NT2/D1 (cell line): ENCODE measurements around the gene AOAH.

Experiments used
- DNase-seq: peaks from one replicate; pipeline ENCODE4 v3.0.0-alpha.2; 2011; ENCODE audit warnings: low read depth, low spot score
- H3K27me3 ChIP-seq: 2 replicates; pipeline ENCODE4 v1.6.0; 2011; ENCODE audit warnings: mild to moderate bottlenecking; ENCODE audit not compliant: insufficient read length, insufficient read depth
- H3K36me3 ChIP-seq: 2 replicates; pipeline ENCODE4 v1.6.1; 2011; ENCODE audit warnings: mild to moderate bottlenecking, low read length, mixed read lengths; ENCODE audit not compliant: insufficient read depth, insufficient read length
- H3K4me1 ChIP-seq: 2 replicates; pipeline ENCODE4 v1.5.1; 2011; ENCODE audit not compliant: insufficient read depth, insufficient read length
- H3K4me3 ChIP-seq: 2 replicates; pipeline ENCODE4 v1.5.1; 2011; ENCODE audit warnings: low read depth; ENCODE audit not compliant: insufficient read length
- H3K9ac ChIP-seq: 2 replicates; pipeline ENCODE4 v1.6.0; 2011; ENCODE audit warnings: low read depth; ENCODE audit not compliant: insufficient read length
- H3K9me3 ChIP-seq: 2 replicates; pipeline ENCODE4 v1.5.1; 2011; ENCODE audit warnings: mild to moderate bottlenecking, low read length; ENCODE audit not compliant: insufficient read depth
- SUZ12 ChIP-seq: IDR thresholded peaks from 2 replicates; pipeline ENCODE4 v1.6.1; 2011; ENCODE audit not compliant: insufficient read length, insufficient read depth; ENCODE audit errors: extremely low read depth
- YY1 ChIP-seq: IDR thresholded peaks from 2 replicates; pipeline ENCODE4 v1.6.1; 2011; ENCODE audit not compliant: insufficient read length, insufficient read depth
- ZNF274 ChIP-seq: IDR thresholded peaks from 2 replicates; pipeline ENCODE4 v1.6.1; 2011; ENCODE audit warnings: mild to moderate bottlenecking, low read depth, low read length

AOAH gene

GRCh38 chr7:36615852-36616540 is 108.3 kb downstream of the AOAH start:
- H3K27me3 ChIP-seq, result no peaks in the 10 kb centered on the region
- TF ChIP-seq ZNF274 (no peak), SUZ12 (no peak), YY1 (no peak)
- no peak overlapping the region for H3K4me3 ChIP-seq
- no peaks in the 10 kb centered on the region for H3K9me3 ChIP-seq
- no peaks in the 10 kb centered on the region for H3K4me1 ChIP-seq
- no peak overlapping the region for H3K9ac ChIP-seq
- no peaks in the 10 kb centered on the region for H3K36me3 ChIP-seq
- no peak for DNase-seq

- H3K4me1 ChIP-seq, result no peaks in the 10 kb centered on the region
- H3K4me3 ChIP-seq, result no peak overlapping the region
- H3K9ac ChIP-seq, result no peak overlapping the region
- no peak for DNase-seq
- no peaks in the 10 kb centered on the region for H3K9me3 ChIP-seq
- H3K36me3 ChIP-seq, result no peaks in the 10 kb centered on the region
- TF ChIP-seq SUZ12 (no peak), YY1 (no peak), ZNF274 (no peak)
- H3K27me3 ChIP-seq, result no peaks in the 10 kb centered on the region
Observed at GRCh38 chr7:36614959-36615358, 109.3 kb downstream of the AOAH start.

GRCh38 chr7:36613031-36613614 is 111.2 kb downstream of the AOAH start:
- Histone ChIP-seq H3K27me3 (no peaks in the 10 kb centered on the region), H3K4me3 (no peak overlapping the region), H3K4me1 (no peaks in the 10 kb centered on the region), H3K9me3 (no peaks in the 10 kb centered on the region), H3K36me3 (no peaks in the 10 kb centered on the region), H3K9ac (no peak overlapping the region)
- no peak for DNase-seq
- no peak for TF ChIP-seq YY1
- no peak for TF ChIP-seq SUZ12
- no peak for TF ChIP-seq ZNF274

- DNase-seq, result no peak
- H3K9ac ChIP-seq, result no peak overlapping the region
- no peaks in the 10 kb centered on the region for H3K9me3 ChIP-seq
- H3K4me3 ChIP-seq, result no peak overlapping the region
- H3K4me1 ChIP-seq, result peaks cover 4% of the 10 kb centered on the region
- no peaks in the 10 kb centered on the region for H3K27me3 ChIP-seq
- no peaks in the 10 kb centered on the region for H3K36me3 ChIP-seq
- TF ChIP-seq SUZ12, result no peak
- no peak for TF ChIP-seq YY1
- no peak for TF ChIP-seq ZNF274
Observed at GRCh38 chr7:36611703-36612102, 112.6 kb downstream of the AOAH start.

- H3K4me1 ChIP-seq, result peaks cover 4% of the 10 kb centered on the region
- TF ChIP-seq ZNF274 (no peak), YY1 (no peak), SUZ12 (no peak)
- no peak overlapping the region for H3K9ac ChIP-seq
- no peak for DNase-seq
- H3K4me3 ChIP-seq, result no peak overlapping the region
- no peaks in the 10 kb centered on the region for H3K36me3 ChIP-seq
- H3K9me3 ChIP-seq, result no peaks in the 10 kb centered on the region
- no peaks in the 10 kb centered on the region for H3K27me3 ChIP-seq
Observed at GRCh38 chr7:36607721-36608095, 116.6 kb downstream of the AOAH start.

- no peak for TF ChIP-seq ZNF274
- no peak for TF ChIP-seq SUZ12
- no peak for TF ChIP-seq YY1
- H3K9me3 ChIP-seq, result no peaks in the 10 kb centered on the region
- H3K9ac ChIP-seq, result no peak overlapping the region
- no peak for DNase-seq
- H3K4me3 ChIP-seq, result no peak overlapping the region
- peaks cover 4% of the 10 kb centered on the region for H3K4me1 ChIP-seq
- H3K36me3 ChIP-seq, result no peaks in the 10 kb centered on the region
- no peaks in the 10 kb centered on the region for H3K27me3 ChIP-seq
Observed at GRCh38 chr7:36606976-36607720, 117.1 kb downstream of the AOAH start.
